Caco-2 (cell line): ENCODE measurements around the gene WBP11. TPM values are rescaled to one million over a fixed set of nuclear protein-coding genes. Genes with fewer than 3 reads are reported as not detected.

ENCODE experiments used
- BruUV-seq: library from RNA; stranded (reverse); fragments of 400-500 nt; replicated peaks from 2 replicates; lab custom pipeline; 2021; lab: Mats Ljungman, UMichigan
- CTCF ChIA-PET: fragments of 300-600 bp; sonication (Branson Sonifier 250); formaldehyde crosslinking; loops from one replicate; lab custom pipeline; 2022; ENCODE audit warnings: antibody characterized with exemption; lab: Charles Lee
- POLR2A ChIA-PET: fragments of 300-600 bp; sonication (Branson Sonifier 250); formaldehyde crosslinking; loops from one replicate; lab custom pipeline; 2022; ENCODE audit warnings: antibody characterized with exemption; lab: Charles Lee
- DNase-seq, 2 experiments: peaks; one replicate each; pipeline versions ENCODE4 v3.0.0 to v3.0.0-alpha.2; 2020 to 2022
- H3K27me3 ChIP-seq: replicated peaks from 2 replicates; pipeline ENCODE4 v1.6.0; 2011; ENCODE audit warnings: low read length; ENCODE audit not compliant: control insufficient read depth, insufficient read depth
- H3K36me3 ChIP-seq: 2 replicates; pipeline ENCODE4 v1.5.1; 2011; ENCODE audit warnings: low read length; ENCODE audit not compliant: control insufficient read depth, insufficient read depth
- H3K4me1 ChIP-seq: fragments of 250-450 bp; sonication (Bioruptor Pico); 2 replicates; pipeline ENCODE4 v1.5.1; 2020; ENCODE audit warnings: mild to moderate bottlenecking
- H3K4me3 ChIP-seq: 2 replicates; pipeline ENCODE4 v1.5.1; 2011; ENCODE audit warnings: low read depth, mild to moderate bottlenecking, control low read depth, low read length
- H3K9me3 ChIP-seq: fragments of 250-450 bp; sonication (Bioruptor Pico); 2 replicates; pipeline ENCODE4 v1.5.1; 2020; ENCODE audit warnings: mild to moderate bottlenecking, moderate library complexity
- H3K27ac Mint-ChIP-seq: one replicate; pipeline ENCODE4 v1.8.0; 2022; ENCODE audit warnings: mixed read lengths; ENCODE audit not compliant: unreplicated experiment
- H3K27me3 Mint-ChIP-seq: one replicate; pipeline ENCODE4 v1.8.0; 2022; ENCODE audit warnings: mixed read lengths; ENCODE audit not compliant: insufficient read depth, unreplicated experiment
- H3K36me3 Mint-ChIP-seq: one replicate; pipeline ENCODE4 v1.8.0; 2022; ENCODE audit warnings: mild to moderate bottlenecking, mixed read lengths; ENCODE audit not compliant: insufficient read depth, unreplicated experiment
- H3K4me1 Mint-ChIP-seq: one replicate; pipeline ENCODE4 v1.8.0; 2022; ENCODE audit warnings: low read depth, mixed read lengths; ENCODE audit not compliant: unreplicated experiment
- H3K4me3 Mint-ChIP-seq: one replicate; pipeline ENCODE4 v1.8.0; 2022; ENCODE audit warnings: mild to moderate bottlenecking, moderate library complexity, mixed read lengths; ENCODE audit not compliant: unreplicated experiment
- H3K9me3 Mint-ChIP-seq: one replicate; pipeline ENCODE4 v1.8.0; 2022; ENCODE audit warnings: mixed read lengths; ENCODE audit not compliant: unreplicated experiment
- intact Hi-C: fragments of 100-400 bp; cut with micrococcal nuclease; formaldehyde crosslinking; loops from one replicate; pipeline ENCODE4 v1.10.0; 2022; ENCODE audit not compliant: unreplicated experiment
- total RNA-seq: library from RNA; stranded (reverse); gene quantifications from 2 replicates; pipeline ENCODE4 v1.2.3, GENCODE V29; 2022
- TF ChIP-seq, protein P1 (sequence below), 2 experiments: fragments of 200-600 bp in 1 of 2; IDR thresholded peaks; 1 replicate in 1 of 2; 2 replicates in 1 of 2; pipeline versions ENCODE4 v1.5.1 to v1.8.0; 2011 to 2022; ENCODE audit warnings: antibody characterized with exemption in 1 of 2, control low read depth in 1 of 2, inconsistent platforms in 1 of 2, low read depth in 1 of 2, low read length in 1 of 2, mild to moderate bottlenecking in 1 of 2, moderate library complexity in 1 of 2; ENCODE audit not compliant: insufficient read depth in 1 of 2, severe bottlenecking in 1 of 2, unreplicated experiment in 1 of 2

WBP11 gene
- total RNA-seq, 1 experiment from 2014 or later: 159 TPM

DNA sequence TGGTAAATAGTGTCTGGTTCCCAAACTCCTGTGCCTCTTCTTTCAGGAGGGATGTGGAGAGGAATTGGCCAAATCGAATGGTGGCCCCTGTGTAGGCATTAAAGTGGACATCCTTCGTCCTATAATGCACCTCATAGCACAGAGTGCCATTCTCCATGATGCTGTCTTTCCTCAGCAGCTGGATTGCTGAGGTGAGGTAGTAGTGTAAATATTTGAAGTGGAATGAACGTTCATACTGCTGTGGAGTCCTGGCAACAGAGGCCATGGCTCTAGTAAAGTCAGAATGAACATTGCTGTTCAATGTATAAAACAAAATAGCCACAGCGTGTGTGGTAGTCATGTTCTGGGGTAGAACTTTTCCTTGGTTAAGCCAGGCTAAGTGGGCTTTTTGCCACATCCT, 37.3 kb upstream of the WBP11 start:
- no peak for DNase-seq
- H3K4me1 ChIP-seq: peaks cover 48% of the 10 kb centered on the region
- no TSS peak for BruUV-seq
- ChIA-PET CTCF (interaction anchor here (1.4 kb wide), 1 partner anchor 155 kb away, joined by 3 read pairs; no protein-coding TSS in a partner anchor), POLR2A (no interaction called here)
- H3K4me1 Mint-ChIP-seq: peaks cover 25% of the 10 kb centered on the region
- TF ChIP-seq, protein P1, sequence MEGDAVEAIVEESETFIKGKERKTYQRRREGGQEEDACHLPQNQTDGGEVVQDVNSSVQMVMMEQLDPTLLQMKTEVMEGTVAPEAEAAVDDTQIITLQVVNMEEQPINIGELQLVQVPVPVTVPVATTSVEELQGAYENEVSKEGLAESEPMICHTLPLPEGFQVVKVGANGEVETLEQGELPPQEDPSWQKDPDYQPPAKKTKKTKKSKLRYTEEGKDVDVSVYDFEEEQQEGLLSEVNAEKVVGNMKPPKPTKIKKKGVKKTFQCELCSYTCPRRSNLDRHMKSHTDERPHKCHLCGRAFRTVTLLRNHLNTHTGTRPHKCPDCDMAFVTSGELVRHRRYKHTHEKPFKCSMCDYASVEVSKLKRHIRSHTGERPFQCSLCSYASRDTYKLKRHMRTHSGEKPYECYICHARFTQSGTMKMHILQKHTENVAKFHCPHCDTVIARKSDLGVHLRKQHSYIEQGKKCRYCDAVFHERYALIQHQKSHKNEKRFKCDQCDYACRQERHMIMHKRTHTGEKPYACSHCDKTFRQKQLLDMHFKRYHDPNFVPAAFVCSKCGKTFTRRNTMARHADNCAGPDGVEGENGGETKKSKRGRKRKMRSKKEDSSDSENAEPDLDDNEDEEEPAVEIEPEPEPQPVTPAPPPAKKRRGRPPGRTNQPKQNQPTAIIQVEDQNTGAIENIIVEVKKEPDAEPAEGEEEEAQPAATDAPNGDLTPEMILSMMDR (IDR thresholded peaks at IDR 0.05; ENCODE audit: insufficient read depth in 1 of 2, low read depth in 1 of 2, low read length in 1 of 2, severe bottlenecking in 1 of 2, unreplicated experiment in 1 of 2): no peak
- H3K9me3 ChIP-seq: no peaks in the 10 kb centered on the region
- no peak overlapping the region for H3K4me3 ChIP-seq
- H3K36me3 Mint-ChIP-seq: no peaks in the 10 kb centered on the region
- H3K4me3 Mint-ChIP-seq: no peak overlapping the region
- no peaks in the 10 kb centered on the region for H3K36me3 ChIP-seq
- no peaks in the 10 kb centered on the region for H3K27me3 ChIP-seq
- no peak overlapping the region for H3K27ac Mint-ChIP-seq
- intact Hi-C loops: loop anchor here (5.0 kb wide), 1 partner anchor 38 kb away; the partner anchor contains the start of genes C12orf60 and WBP11
- H3K27me3 Mint-ChIP-seq: no peaks in the 10 kb centered on the region
- H3K9me3 Mint-ChIP-seq: peaks cover 11% of the 10 kb centered on the region

DNA sequence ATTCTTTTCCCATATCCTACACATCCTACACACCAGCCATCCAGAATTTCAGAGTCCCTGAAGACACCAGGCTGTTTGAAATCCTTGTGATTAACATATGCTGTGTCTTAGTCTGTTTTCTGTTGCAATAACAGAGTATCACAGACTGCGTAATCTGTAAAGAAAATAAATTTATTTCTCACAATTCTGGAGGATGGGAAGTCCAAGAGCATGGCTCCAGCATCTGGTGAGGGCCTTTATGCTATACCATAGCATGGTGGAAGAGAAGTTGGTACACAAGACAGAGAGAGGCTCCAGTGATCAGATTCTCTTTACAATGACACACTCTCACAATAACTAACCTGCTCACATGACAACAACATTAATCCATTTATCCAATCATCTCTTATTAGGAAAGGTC, 36.0 kb upstream of the WBP11 start:
- no TSS peak for BruUV-seq
- H3K9me3 ChIP-seq: no peaks in the 10 kb centered on the region
- peaks cover 25% of the 10 kb centered on the region for H3K4me1 Mint-ChIP-seq
- peaks cover 11% of the 10 kb centered on the region for H3K9me3 Mint-ChIP-seq
- peaks cover 52% of the 10 kb centered on the region for H3K4me1 ChIP-seq
- TF ChIP-seq, protein P1 (IDR thresholded peaks at IDR 0.05; ENCODE audit: insufficient read depth in 1 of 2, low read depth in 1 of 2, low read length in 1 of 2, severe bottlenecking in 1 of 2, unreplicated experiment in 1 of 2): no peak
- ChIA-PET CTCF (no interaction called here), POLR2A (no interaction called here)
- H3K36me3 ChIP-seq: no peaks in the 10 kb centered on the region
- no peak overlapping the region for H3K4me3 ChIP-seq
- intact Hi-C loops: no loop called here
- no peak overlapping the region for H3K4me3 Mint-ChIP-seq
- no peaks in the 10 kb centered on the region for H3K27me3 Mint-ChIP-seq
- no peak overlapping the region for H3K27ac Mint-ChIP-seq
- H3K36me3 Mint-ChIP-seq: no peaks in the 10 kb centered on the region
- H3K27me3 ChIP-seq: no peaks in the 10 kb centered on the region
- no peak for DNase-seq

DNA sequence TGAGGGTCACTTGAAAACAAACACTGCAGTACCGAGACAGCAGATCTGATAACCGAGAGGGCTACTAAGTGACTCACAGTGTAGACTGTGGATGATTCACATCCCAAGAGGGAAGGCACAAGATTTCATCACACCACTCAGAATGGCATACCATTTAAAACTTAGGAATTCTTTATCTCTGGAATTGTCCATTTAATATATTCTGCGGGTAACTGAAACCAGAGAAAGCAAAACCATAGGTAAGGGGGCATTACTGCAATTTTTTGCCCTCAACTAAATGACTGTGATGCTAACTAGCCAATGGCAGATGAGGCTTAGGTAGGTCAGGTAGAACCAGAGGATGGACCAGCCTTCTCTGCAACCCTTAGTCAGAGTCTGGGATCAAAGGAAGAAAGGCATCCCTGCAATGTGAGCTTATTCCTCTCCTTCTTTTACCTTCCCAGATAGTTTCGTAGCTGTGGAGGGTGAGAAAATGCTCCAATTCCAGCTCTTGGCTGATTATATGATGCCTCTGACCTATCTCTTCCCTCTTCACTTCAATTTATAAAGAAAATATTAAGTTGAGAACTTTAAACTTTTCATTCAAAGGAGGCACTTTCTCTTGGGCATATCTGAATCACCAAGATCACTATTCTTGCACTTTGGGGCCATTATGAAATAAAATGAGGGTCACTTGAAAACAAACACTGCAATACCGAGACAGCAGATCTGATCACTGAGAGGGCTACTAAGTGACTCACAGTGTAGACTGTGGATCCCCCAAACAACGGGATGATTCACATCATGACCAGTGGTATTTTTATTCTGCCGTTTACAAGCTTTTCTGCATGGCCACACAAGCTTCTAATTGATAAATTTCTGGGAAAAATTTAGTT, 33.3 kb upstream of the WBP11 start:
- POLR2A ChIA-PET: no interaction called here
- Histone ChIP-seq H3K4me1 (peaks cover 30% of the 10 kb centered on the region), H3K4me3 (no peak overlapping the region), H3K27me3 (no peaks in the 10 kb centered on the region), H3K9me3 (no peaks in the 10 kb centered on the region), H3K36me3 (no peaks in the 10 kb centered on the region)
- CTCF ChIA-PET: no interaction called here
- H3K9me3 Mint-ChIP-seq: peaks cover 21% of the 10 kb centered on the region
- peaks cover 5% of the 10 kb centered on the region for H3K27me3 Mint-ChIP-seq
- peak in 1 of 2 experiments; percentile 33 for DNase-seq
- H3K36me3 Mint-ChIP-seq: no peaks in the 10 kb centered on the region
- peak overlapping the region; percentile 75 for H3K27ac Mint-ChIP-seq
- intact Hi-C loops: no loop called here
- BruUV-seq: no TSS peak
- peaks cover 12% of the 10 kb centered on the region for H3K4me1 Mint-ChIP-seq
- H3K4me3 Mint-ChIP-seq: peak overlapping the region; percentile 37
- TF ChIP-seq, protein P1 (IDR thresholded peaks at IDR 0.05; ENCODE audit: insufficient read depth in 1 of 2, low read depth in 1 of 2, low read length in 1 of 2, severe bottlenecking in 1 of 2, unreplicated experiment in 1 of 2): no peak
